GM12878 (cell line): ENCODE results near the gene CAMK2N2. TPM values are rescaled to one million over a fixed set of nuclear protein-coding genes. Genes with fewer than 3 reads are reported as not detected.

Source experiments
- ATAC-seq: fragments of 200-7000 bp; cut with Tn5 transposase; 3 replicates; pipeline ENCODE4 v1.9.1; 2020; ENCODE audit warnings: mild to moderate bottlenecking, moderate library complexity
- BruUV-seq: library from RNA; stranded (reverse); fragments of 400-500 nt; replicated peaks from 2 replicates; lab custom pipeline; 2021; lab: Mats Ljungman, UMichigan
- CTCF ChIA-PET: fragments of 300-600 bp; sonication (Branson Sonifier 250); formaldehyde crosslinking; extraction: SDS; loops from one replicate; lab custom pipeline; 2021; ENCODE audit warnings: inconsistent platforms; lab: Yijun Ruan, JAX
- POLR2A ChIA-PET: fragments of 350-600 bp; formaldehyde crosslinking; extraction: SDS; loops from one replicate; lab custom pipeline; 2021; ENCODE audit warnings: inconsistent platforms; lab: Charles Lee
- RAD21 ChIA-PET: fragments of 300-600 bp; sonication (Branson Sonifier 250); formaldehyde crosslinking; loops from one replicate; lab custom pipeline; 2023; ENCODE audit warnings: antibody characterized with exemption; ENCODE audit not compliant: unreplicated experiment; lab: Charles Lee
- SMC1A ChIA-PET: fragments of 300-600 bp; sonication (Branson Sonifier 250); formaldehyde crosslinking; loops from one replicate; lab custom pipeline; 2023; ENCODE audit not compliant: unreplicated experiment, uncharacterized antibody; lab: Charles Lee
- DNase-seq: peaks from one replicate; pipeline ENCODE4 v3.0.0-alpha.2; 2011; ENCODE audit warnings: low read depth, low spot score
- FAIRE-seq: peaks from 3 replicates; lab custom pipeline; 2011; peaks lifted over from hg19 to GRCh38; lab: Jason Lieb, UNC
- H2AFZ ChIP-seq: 2 replicates; pipeline ENCODE4 v1.6.0; 2011; ENCODE audit warnings: low read depth, low read length, control low read depth; ENCODE audit not compliant: control insufficient read depth
- H3K27ac ChIP-seq: 2 replicates; pipeline ENCODE4 v1.5.1; 2011; ENCODE audit warnings: control low read depth; ENCODE audit not compliant: control insufficient read depth, insufficient read depth
- H3K27me3 ChIP-seq, 2 experiments: replicated peaks in 1 of 2; 2 replicates each; pipeline versions ENCODE4 v1.6.0 to v1.6.1; 2011; ENCODE audit warnings: low read length in 1 of 2; ENCODE audit not compliant: control insufficient read depth in 2 of 2, insufficient read depth in 2 of 2
- H3K36me3 ChIP-seq, 2 experiments: 2 replicates each; pipeline ENCODE4 v1.5.1; 2011; ENCODE audit warnings: low read length in 1 of 2; ENCODE audit not compliant: control insufficient read depth in 2 of 2, insufficient read depth in 2 of 2
- H3K4me1 ChIP-seq: 2 replicates; pipeline ENCODE4 v1.6.1; 2011; ENCODE audit warnings: mild to moderate bottlenecking, low read length, moderate library complexity, mixed read lengths; ENCODE audit not compliant: control insufficient read depth, insufficient read depth
- H3K4me2 ChIP-seq: 2 replicates; pipeline ENCODE4 v1.6.0; 2011; ENCODE audit warnings: control low read depth; ENCODE audit not compliant: control insufficient read depth, insufficient read depth
- H3K4me3 ChIP-seq: fragments of 200-600 bp; sonication (generic); 2 replicates; pipeline ENCODE4 v1.5.1; 2016
- H3K79me2 ChIP-seq: 2 replicates; pipeline ENCODE4 v1.6.0; 2011; ENCODE audit warnings: low read length; ENCODE audit not compliant: control insufficient read depth, insufficient read depth
- H3K9ac ChIP-seq: 2 replicates; pipeline ENCODE4 v1.8.0; 2011; ENCODE audit warnings: low read length, control low read depth, mixed read lengths; ENCODE audit not compliant: control insufficient read depth, insufficient read depth
- H3K9me3 ChIP-seq: replicated peaks from 3 replicates; pipeline ENCODE4 v1.5.1; 2011; ENCODE audit warnings: mild to moderate bottlenecking, low read length; ENCODE audit not compliant: control insufficient read depth, insufficient read depth
- H4K20me1 ChIP-seq: 2 replicates; pipeline ENCODE4 v1.6.0; 2011; ENCODE audit not compliant: control insufficient read depth, insufficient read depth
- E2F8 ChIP-seq: fragments of 450-650 bp; IDR thresholded peaks from 2 replicates; pipeline ENCODE4 v1.6.1; 2018; ENCODE audit warnings: mild to moderate bottlenecking, low read depth, moderate library complexity; ENCODE audit not compliant: partially characterized antibody
- FOXK2 ChIP-seq: fragments of 450-650 bp; IDR thresholded peaks from 2 replicates; pipeline ENCODE4 v1.6.1; 2017; ENCODE audit warnings: mild to moderate bottlenecking, moderate library complexity
- GABPA ChIP-seq: IDR thresholded peaks from 2 replicates; pipeline ENCODE4 v1.6.1; 2014; ENCODE audit warnings: antibody characterized with exemption, low read depth, mild to moderate bottlenecking, inconsistent platforms
- IKZF1 ChIP-seq: fragments of 450-650 bp; conservative IDR thresholded peaks from 2 replicates; pipeline ENCODE4 v1.6.1; 2017; ENCODE audit warnings: antibody characterized with exemption, mild to moderate bottlenecking
- KAT2A ChIP-seq: conservative IDR thresholded peaks from 2 replicates; pipeline ENCODE4 v1.6.1; 2011; ENCODE audit warnings: low read depth, low read length; ENCODE audit not compliant: control insufficient read depth
- LARP7 ChIP-seq: fragments of 450-650 bp; IDR thresholded peaks from 2 replicates; pipeline ENCODE4 v1.6.1; 2017; ENCODE audit warnings: mild to moderate bottlenecking
- REST ChIP-seq: IDR thresholded peaks from 2 replicates; pipeline ENCODE4 v1.6.1; 2012; ENCODE audit warnings: mild to moderate bottlenecking, low read depth, low read length
- SIX5 ChIP-seq: IDR thresholded peaks from 2 replicates; pipeline ENCODE4 v1.6.1; 2011; ENCODE audit warnings: mild to moderate bottlenecking, low read depth, low read length, moderate library complexity; ENCODE audit not compliant: severe bottlenecking
- SRF ChIP-seq, 2 experiments: IDR thresholded peaks; 2 replicates each; pipeline ENCODE4 v1.6.1; 2011; ENCODE audit warnings: low read depth in 2 of 2, low read length in 2 of 2, mild to moderate bottlenecking in 1 of 2, moderate library complexity in 1 of 2
- USF1 ChIP-seq: IDR thresholded peaks from 2 replicates; pipeline ENCODE4 v1.6.1; 2011; ENCODE audit warnings: borderline replicate concordance, low read depth, mild to moderate bottlenecking, moderate library complexity, mixed read lengths, low read length; ENCODE audit not compliant: insufficient read depth; ENCODE audit errors: extremely low read length
- ZNF274 ChIP-seq: IDR thresholded peaks from one replicate; pipeline ENCODE4 v1.8.0; 2011; ENCODE audit not compliant: insufficient read length, insufficient read depth
- ZNF384 ChIP-seq: IDR thresholded peaks from 2 replicates; pipeline ENCODE4 v1.6.1; 2012; ENCODE audit warnings: low read depth, mild to moderate bottlenecking, low read length, improper control_type of control experiment, borderline replicate concordance
- WGBS: methylation state at CpG from one replicate; pipeline ENCODE4 v1.1.6; 2016; ENCODE audit warnings: low lambda C conversion rate; ENCODE audit not compliant: insufficient replicate concordance, insufficient coverage; ENCODE audit errors: missing lambda C conversion rate; 5-methylcytosine and 5-hydroxymethylcytosine counted together
- in situ Hi-C: fragments of 300-500 bp; cut with MboI; formaldehyde crosslinking; loops from 9 replicates; pipeline ENCODE4 v1.14.3; 2018; ENCODE audit warnings: mixed read lengths
- intact Hi-C: fragments of 100-400 bp; cut with micrococcal nuclease; formaldehyde crosslinking; loops from one replicate; pipeline ENCODE4 v1.14.2; 2022; ENCODE audit not compliant: unreplicated experiment
- polyA plus RNA-seq, 11 experiments: library from polyadenylated mRNA; depleted of rRNA in 4 of 11; unstranded in 6 of 11; stranded (reverse) in 5 of 11; fragments of >200 nt; fragmentation: Nextera tagmentation in 4 of 11; fragmentation: Illumina TruSeq in 1 of 11; extraction: Ambion mirVana in 4 of 11; extraction: Trizol in 1 of 11; gene quantifications; 1 replicate in 1 of 11; 2 replicates in 10 of 11; pipeline versions ENCODE4 v1.2.1 to v1.2.3, GENCODE V29; 2011 to 2016; ENCODE audit warnings: inconsistent platforms in 2 of 11, missing spikeins in 2 of 11, low read depth in 1 of 11
- total RNA-seq, 4 experiments: library from RNA; depleted of rRNA in 3 of 4; stranded (reverse); fragments of >200 nt in 3 of 4; fragmentation: Illumina TruSeq in 1 of 4; extraction: Trizol in 1 of 4; gene quantifications; 2 replicates each; pipeline versions ENCODE4 v1.2.1 to v1.2.3, GENCODE V29; 2013 to 2021

CAMK2N2 gene
- total and polyA plus RNA-seq, 10 of the 15 experiments (the other 5 are each of a cell fraction or from before 2014, with no cell fraction given), result 0.06 to 1.4 (median 0.45) TPM; not detected in 1

GRCh38 chr3:184291738-184292445, 30.5 kb upstream of the CAMK2N2 start (continued):
- TF ChIP-seq SIX5, result no peak
- no peak for TF ChIP-seq FOXK2

- intact Hi-C loops, result no loop called here
- H3K4me2 ChIP-seq, result no peak overlapping the region
- no peaks in the 10 kb centered on the region for H3K9me3 ChIP-seq
- in situ Hi-C loops, result no loop called here
- no peak for FAIRE-seq
- BruUV-seq, result no TSS peak
- H3K79me2 ChIP-seq, result no peaks in the 10 kb centered on the region
- H3K4me1 ChIP-seq, result no peaks in the 10 kb centered on the region
- H3K27me3 ChIP-seq, result no peaks in the 10 kb centered on the region
- ChIA-PET SMC1A (no interaction called here), POLR2A (no interaction called here), CTCF (interaction anchor here (1.3 to 1.8 kb wide), 2 partner anchors 14 to 64 kb away, joined by 4 to 5 read pairs; no protein-coding TSS in a partner anchor), RAD21 (interaction anchor here (1.0 to 1.6 kb wide), 2 partner anchors 64 to 395 kb away, joined by 4 to 5 read pairs; no protein-coding TSS in a partner anchor)
- H3K9ac ChIP-seq, result no peak overlapping the region
- no peak for DNase-seq
- no peak overlapping the region for H3K4me3 ChIP-seq
- no peaks in the 10 kb centered on the region for H4K20me1 ChIP-seq
- no peaks in the 10 kb centered on the region for H3K36me3 ChIP-seq
- no peak for ATAC-seq
- no peak overlapping the region for H2AFZ ChIP-seq
- WGBS, result 49% methylated on average over 22 of the region's 22 CpGs
- H3K27ac ChIP-seq, result no peak overlapping the region
- no peak for TF ChIP-seq IKZF1
- TF ChIP-seq ZNF274, result no peak
- no peak for TF ChIP-seq GABPA
- TF ChIP-seq KAT2A, result no peak
- no peak for TF ChIP-seq SRF (IDR thresholded peaks at IDR 0.05; ENCODE audit: low read depth in 2 of 2, low read length in 2 of 2)
- TF ChIP-seq E2F8, result no peak
- no peak for TF ChIP-seq LARP7
- TF ChIP-seq REST, result no peak
- TF ChIP-seq USF1, result no peak
- no peak for TF ChIP-seq ZNF384
Measured at GRCh38 chr3:184291044-184291737, 29.8 kb upstream of the CAMK2N2 start.
